Lower leg skin (tissue), 4 donors: ENCODE measurements around the gene ZNF407. TPM values are rescaled to one million over a fixed set of nuclear protein-coding genes. Genes with fewer than 3 reads are reported as not detected.
A peak's percentile ranks its signal among the peaks of the same experiment; 100 is the strongest.
"Not testable (repeated sequence)": the region's sequence is repeated elsewhere in the genome, so short reads cannot be mapped to it uniquely, and the experiment has no call there.

ENCODE experiments used
- DNase-seq, 2 donors: peaks; one replicate each; pipeline ENCODE4 v3.0.0-alpha.2; 2019; ENCODE audit warnings: low spot score in 2 of 2
- H3K4me3 ChIP-seq: fragments of 200-600 bp; sonication (generic); 2 replicates; pipeline ENCODE4 v1.5.1; 2017; ENCODE audit warnings: mild to moderate bottlenecking, low read depth; ENCODE audit not compliant: poor library complexity, severe bottlenecking
- CTCF ChIP-seq, 3 donors: fragments of 450-650 bp; IDR thresholded peaks; one replicate each; pipeline ENCODE4 v1.5.1; 2016; ENCODE audit warnings: antibody characterized with exemption in 3 of 3, mild to moderate bottlenecking in 3 of 3, moderate library complexity in 2 of 3
- POLR2A ChIP-seq, 2 donors: fragments of 450-650 bp; IDR thresholded peaks; one replicate each; pipeline ENCODE4 v1.6.1; 2016 to 2017; ENCODE audit warnings: antibody characterized with exemption in 2 of 2, mild to moderate bottlenecking in 1 of 2, moderate library complexity in 1 of 2
- WGBS, 2 donors: methylation state at CpG; one replicate each; pipeline ENCODE4 v1.1.5; 2018; 5-methylcytosine and 5-hydroxymethylcytosine counted together
- intact Hi-C: fragments of 100-400 bp; cut with DNase I; formaldehyde crosslinking; loops from one replicate; pipeline ENCODE4 v1.15.0; 2023; ENCODE audit warnings: low total_unique reads
- total RNA-seq, 4 donors: library from RNA; depleted of rRNA; stranded (reverse); fragments of >200 nt; gene quantifications; one replicate each; pipeline ENCODE4 v1.1.0, GENCODE V29; 2016

The ZNF407 gene
- total RNA-seq, 4 donors from 2014 or later, result 7.0 to 13.9 (median 10.9) TPM

GRCh38 chr18:74961596-74961995 lies 363.9 kb downstream of the ZNF407 start:
- H3K4me3 ChIP-seq, result no peak overlapping the region
- WGBS, 2 donors, result 86 to 87% methylated on average over 6 of the region's 6 CpGs
- TF ChIP-seq CTCF (IDR thresholded peaks at IDR 0.05) (no peak), POLR2A (IDR thresholded peaks at IDR 0.05) (no peak)
- intact Hi-C loops, result no loop called here
- no peak for DNase-seq

DNA sequence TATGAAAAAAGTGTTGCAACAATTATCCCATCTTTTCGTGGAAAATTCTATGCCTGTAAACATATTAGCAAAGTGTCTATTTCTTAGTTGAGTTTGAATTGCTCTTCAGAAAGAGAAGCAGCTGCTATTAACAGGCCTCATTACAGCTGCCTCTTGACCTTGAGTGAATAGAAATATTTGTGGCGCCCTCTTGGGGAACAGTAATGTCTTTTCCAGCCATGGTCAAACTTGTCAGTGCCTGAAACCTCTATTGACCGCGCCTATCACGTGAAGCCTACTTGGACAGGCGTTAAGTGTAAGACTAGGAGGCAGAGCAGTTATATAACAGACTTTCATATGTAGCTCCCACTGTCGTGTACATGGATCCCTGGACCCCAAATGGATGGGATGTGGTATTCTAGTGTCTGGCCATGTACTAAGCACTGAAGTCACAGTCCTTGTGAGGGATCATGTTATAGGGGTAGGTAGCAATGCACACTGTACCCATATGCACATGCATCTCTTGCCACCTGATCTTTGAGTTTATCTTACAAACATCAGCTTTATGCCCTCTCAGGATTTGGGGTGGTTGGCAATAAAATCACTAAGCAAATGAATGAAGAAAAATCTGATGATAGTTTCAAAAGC lies 366.3 kb downstream of the ZNF407 start:
- WGBS, 2 donors, result 57 to 61% methylated on average over 7 of the region's 7 CpGs
- TF ChIP-seq POLR2A (IDR thresholded peaks at IDR 0.05), result no peak
- TF ChIP-seq CTCF (IDR thresholded peaks at IDR 0.05), result no peak
- intact Hi-C loops, result no loop called here
- no peak overlapping the region for H3K4me3 ChIP-seq
- peak in 1 of 2 donors; percentile 26 for DNase-seq

DNA sequence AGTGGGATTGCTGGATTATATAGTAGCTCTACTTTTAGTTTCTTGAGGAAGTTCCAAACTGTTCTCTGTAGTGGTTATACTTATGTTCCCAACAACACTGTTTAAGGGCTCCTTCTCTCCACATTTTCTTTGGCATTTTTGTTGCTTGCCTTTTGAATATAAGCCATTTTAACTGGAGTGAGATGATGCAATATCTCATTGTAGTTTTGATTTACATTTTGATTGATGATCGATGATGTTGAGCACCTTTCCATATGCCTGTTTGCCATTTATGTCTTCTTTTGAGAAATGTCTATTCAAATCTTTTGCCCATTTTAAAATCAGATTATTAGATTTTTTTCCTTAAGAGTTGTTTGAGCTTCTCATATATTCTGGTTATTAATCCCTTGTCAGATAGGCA lies 368.0 kb downstream of the ZNF407 start:
- WGBS, 2 donors, result 95 to 96% methylated on average over 1 of the region's 1 CpG
- intact Hi-C loops, result no loop called here
- no peak for TF ChIP-seq CTCF (IDR thresholded peaks at IDR 0.05)
- TF ChIP-seq POLR2A (IDR thresholded peaks at IDR 0.05), result no peak

DNA sequence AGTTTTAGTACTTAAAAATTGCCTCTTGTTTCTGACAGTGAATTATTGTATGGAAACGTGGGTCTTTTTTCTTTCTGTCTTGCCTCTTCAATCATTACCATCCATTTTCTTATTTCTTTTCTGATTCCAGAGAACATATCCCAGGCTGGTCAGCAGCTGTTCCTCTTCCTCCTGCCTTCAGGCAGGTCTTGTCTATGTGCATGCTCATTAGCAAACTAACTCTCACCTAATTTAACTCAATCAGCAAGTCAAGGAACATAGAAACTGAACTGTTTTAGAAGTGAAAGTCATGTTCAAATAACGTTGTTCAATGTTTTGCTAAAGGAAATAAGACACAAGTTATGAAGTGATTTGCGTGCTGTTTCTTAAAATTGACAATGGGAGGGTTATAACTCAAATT lies 369.8 kb downstream of the ZNF407 start:
- intact Hi-C loops, result no loop called here
- WGBS, 2 donors, result 84 to 87% methylated on average over 3 of the region's 3 CpGs

More for the DNA sequence above, 368.0 kb downstream of the ZNF407 start:
- no peak for DNase-seq
- no peak overlapping the region for H3K4me3 ChIP-seq

DNA sequence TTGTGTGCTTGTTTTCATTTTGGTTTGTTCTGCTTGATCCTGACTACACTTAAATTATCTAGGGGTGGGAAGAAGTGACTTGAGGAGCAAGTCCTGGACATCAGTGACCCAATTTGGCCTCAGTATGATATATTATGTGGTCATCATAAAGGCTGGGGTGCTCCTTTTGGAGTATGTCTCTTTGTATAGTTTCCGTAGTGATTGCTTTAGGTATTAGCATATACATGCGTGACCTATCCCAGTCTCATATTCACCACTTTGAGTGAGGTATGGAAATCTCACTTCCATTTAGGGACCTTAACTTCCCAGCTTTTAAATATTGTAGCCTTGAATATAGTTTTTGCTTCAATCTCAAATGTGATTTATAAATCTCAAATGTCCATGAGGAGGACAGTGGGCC lies 370.3 kb downstream of the ZNF407 start:
- no peak for DNase-seq
- intact Hi-C loops, result no loop called here
- TF ChIP-seq POLR2A (IDR thresholded peaks at IDR 0.05), result no peak
- TF ChIP-seq CTCF (IDR thresholded peaks at IDR 0.05), result no peak
- 90 to 96% methylated on average over 2 of the region's 2 CpGs for WGBS, 2 donors
- H3K4me3 ChIP-seq, result no peak overlapping the region

More for the DNA sequence above, 369.8 kb downstream of the ZNF407 start:
- H3K4me3 ChIP-seq, result no peak overlapping the region
- DNase-seq, result no peak
- TF ChIP-seq CTCF (IDR thresholded peaks at IDR 0.05), result no peak
- no peak for TF ChIP-seq POLR2A (IDR thresholded peaks at IDR 0.05)

DNA sequence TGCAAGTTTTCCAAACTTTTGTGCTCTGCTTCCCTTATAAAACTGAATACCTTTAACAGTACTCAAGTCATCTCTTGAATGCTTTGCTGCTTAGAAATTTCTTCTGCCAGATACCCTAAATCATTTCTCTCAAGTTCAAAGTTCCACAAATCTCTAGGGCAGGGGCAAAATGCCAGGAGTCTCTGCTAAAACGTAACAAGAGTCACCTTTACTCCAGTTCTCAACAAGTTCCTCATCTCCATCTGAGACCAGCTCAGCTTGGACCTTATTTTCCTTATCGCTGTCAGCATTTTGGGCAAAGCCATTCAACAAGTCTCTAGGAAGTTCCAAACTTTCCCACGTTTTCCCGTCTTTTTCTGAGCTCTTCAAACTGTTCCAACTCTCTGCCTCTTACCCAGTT lies 373.7 kb downstream of the ZNF407 start:
- intact Hi-C loops, DNase-seq, H3K4me3 ChIP-seq: not testable (repeated sequence)
- WGBS, 2 donors, result 65 to 79% methylated on average over 4 of the region's 4 CpGs

DNA sequence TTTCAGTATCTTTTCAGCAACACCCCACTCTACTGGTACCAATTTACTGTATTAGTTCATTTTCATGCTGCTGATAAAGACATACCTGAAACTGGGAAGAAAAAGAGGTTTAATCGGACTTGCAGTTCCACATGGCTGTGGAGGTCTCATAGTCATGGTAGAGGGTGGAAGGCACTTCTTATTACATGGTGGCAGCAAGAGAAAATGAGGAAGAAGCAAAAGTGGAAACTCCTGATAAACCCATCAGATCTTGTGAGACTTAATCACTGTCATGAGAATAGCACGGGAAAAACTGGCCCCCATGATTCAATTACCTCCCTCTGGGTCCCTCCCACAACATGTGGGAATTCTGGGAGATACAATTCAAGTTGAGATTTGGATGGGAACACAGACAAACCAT lies 374.1 kb downstream of the ZNF407 start:
- H3K4me3 ChIP-seq, intact Hi-C loops, DNase-seq: not testable (repeated sequence)
- 37 to 81% methylated on average over 2 of the region's 2 CpGs for WGBS, 2 donors
